LNCaP clone FGC (cell line): ENCODE data around the gene NOXRED1.

Source experiments
- DNase-seq: peaks from one replicate; pipeline ENCODE4 v3.0.0-alpha.2; 2011; ENCODE audit warnings: low read depth
- H3K4me3 ChIP-seq: 2 replicates; pipeline ENCODE4 v1.5.1; 2011; ENCODE audit warnings: mild to moderate bottlenecking, low read depth, low read length, control low read depth
- CTCF ChIP-seq: IDR thresholded peaks from 2 replicates; pipeline ENCODE4 v1.5.1; 2012; ENCODE audit warnings: mild to moderate bottlenecking; ENCODE audit not compliant: control insufficient read depth, insufficient read depth; ENCODE audit errors: extremely low read depth

The NOXRED1 gene

DNA sequence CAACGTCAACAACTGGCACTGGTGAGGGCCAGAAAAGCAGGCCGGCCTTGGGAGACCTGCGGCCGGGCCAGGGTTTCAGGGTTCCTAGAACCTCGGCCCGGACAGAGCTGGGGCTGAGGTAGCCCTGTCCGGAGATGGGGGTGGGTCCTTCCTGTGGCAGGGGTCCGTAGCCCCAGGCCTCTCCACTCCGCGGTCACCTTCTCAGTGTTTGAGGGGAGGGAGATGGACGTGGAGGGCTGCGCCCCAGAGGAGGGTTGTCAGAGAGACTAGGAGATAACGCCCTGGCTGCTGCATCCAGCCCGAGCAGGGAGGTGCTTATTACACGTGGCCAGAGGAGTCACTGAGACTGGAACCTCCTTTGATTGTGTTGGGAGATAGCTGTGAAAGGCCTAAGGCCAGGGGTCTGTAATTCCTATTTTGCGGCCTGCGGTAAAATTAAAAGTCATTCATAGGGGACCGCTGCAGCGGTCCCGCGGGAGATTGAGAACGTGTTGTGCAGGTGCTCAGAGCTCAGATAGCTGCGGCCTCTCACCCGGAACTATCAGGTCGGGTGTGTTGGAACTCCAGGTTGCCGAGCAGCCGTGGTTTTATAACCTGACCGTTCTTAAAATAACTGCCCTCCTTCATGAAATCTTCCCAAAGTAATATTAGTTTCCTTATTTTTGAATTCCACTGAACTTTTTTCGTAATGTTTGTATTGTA lies 35.1 kb upstream of the NOXRED1 start:
- DNase-seq, result no peak
- TF ChIP-seq CTCF, result no peak
- peak overlapping the region; percentile 98 for H3K4me3 ChIP-seq

- DNase-seq, result peak; percentile 99
- no peak for TF ChIP-seq CTCF
- H3K4me3 ChIP-seq, result peak within 1 kb of the TSS; percentile 98
These were observed 34.4 kb upstream of the NOXRED1 start, which contains the start of the genes AHSA1 and VIPAS39 for GRCh38 chr14:77457522-77458248. Gene AHSA1, plus strand, starts transcription at chr14:77458093. Its CDS starts 97 bp downstream, at chr14:77458190. Gene VIPAS39, minus strand, starts transcription at chr14:77457601. Its CDS starts 3,499 bp downstream, at chr14:77454102.

DNA sequence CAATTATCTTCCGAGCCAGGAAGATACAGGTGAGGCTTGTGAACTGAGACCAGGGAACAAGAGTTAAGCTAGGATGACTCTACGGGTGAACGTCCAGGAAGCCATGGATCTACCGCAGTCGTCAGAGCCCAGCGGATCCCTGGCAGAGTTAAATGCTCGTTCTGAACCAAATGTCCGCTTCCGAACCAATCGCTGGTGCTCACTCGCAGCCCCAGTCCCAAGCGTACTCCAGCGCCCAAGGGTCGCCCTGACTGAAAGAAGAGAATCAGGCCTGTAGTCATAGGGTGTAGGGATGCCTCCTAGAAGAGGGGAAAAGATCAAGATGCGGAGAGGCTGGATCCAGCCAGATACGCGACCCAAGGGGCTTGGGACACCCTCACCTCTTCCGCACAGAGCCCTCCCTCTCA lies 33.8 kb upstream of the NOXRED1 start:
- no peak for TF ChIP-seq CTCF
- peak overlapping the region; percentile 98 for H3K4me3 ChIP-seq
- no peak for DNase-seq

DNA sequence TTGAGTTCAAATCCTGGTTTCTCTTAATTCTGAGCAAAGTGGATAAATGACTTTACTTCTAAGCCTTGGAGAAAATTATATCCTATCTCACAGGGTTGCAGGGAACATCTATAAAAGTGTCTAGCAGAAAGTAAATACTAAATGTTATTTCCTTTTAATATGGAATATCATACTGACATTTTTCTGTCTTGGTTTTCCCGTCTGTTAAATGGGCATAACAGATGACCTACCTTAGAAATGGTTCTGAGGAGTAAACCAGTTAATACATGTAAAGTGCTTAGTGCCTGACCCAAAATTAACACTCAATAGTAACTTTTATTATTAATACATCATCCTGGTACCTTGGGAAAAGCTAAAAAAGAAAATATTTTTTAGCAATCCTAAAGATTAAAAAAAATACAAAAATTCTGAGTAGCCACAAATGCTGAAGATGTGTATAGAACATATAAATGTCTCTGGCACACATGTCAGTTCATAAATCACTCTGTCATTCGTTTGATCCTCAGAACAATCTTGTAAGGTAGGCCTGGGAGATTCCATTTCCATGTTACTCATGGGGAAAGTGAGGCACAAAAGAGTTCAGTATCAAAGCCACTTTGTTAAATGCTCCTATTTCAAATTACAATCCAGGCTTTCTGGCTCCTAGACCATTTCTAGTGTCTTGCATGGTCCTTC lies 32.8 kb upstream of the NOXRED1 start:
- no peak for TF ChIP-seq CTCF
- H3K4me3 ChIP-seq, result peak overlapping the region; percentile 98

GRCh38 chr14:77442196-77442595 lies 18.9 kb upstream of the NOXRED1 start:
- no peak for TF ChIP-seq CTCF
- H3K4me3 ChIP-seq, result no peak overlapping the region
- no peak for DNase-seq

More for the DNA sequence above, 32.8 kb upstream of the NOXRED1 start:
- DNase-seq, result no peak

DNA sequence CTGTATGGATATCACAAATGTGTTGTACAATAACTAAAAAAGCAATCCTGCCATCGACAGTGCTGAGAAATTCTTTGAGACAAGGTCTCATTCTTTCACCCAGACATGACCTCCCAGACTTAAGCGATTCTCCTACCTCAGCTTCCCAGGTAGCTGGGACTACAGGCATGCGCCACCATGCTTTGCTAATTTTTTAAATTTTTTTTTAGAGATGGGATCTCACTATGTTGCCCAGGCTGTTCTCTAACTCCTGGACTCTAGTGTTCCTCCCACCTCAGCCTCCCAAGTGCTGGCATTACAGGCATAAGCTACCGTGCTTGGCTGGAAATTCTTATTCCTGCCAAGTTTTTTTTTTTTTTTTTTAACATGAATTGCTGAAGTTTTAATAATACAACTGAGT lies 16.5 kb upstream of the NOXRED1 start:
- no peak for TF ChIP-seq CTCF
- H3K4me3 ChIP-seq, result no peak overlapping the region
- no peak for DNase-seq
